ENCODE data around the gene FKBP11.
"Not testable (repeated sequence)": the region's sequence is repeated elsewhere in the genome, so short reads cannot be mapped to it uniquely, and the experiment has no call there.

FKBP11 gene

DNA sequence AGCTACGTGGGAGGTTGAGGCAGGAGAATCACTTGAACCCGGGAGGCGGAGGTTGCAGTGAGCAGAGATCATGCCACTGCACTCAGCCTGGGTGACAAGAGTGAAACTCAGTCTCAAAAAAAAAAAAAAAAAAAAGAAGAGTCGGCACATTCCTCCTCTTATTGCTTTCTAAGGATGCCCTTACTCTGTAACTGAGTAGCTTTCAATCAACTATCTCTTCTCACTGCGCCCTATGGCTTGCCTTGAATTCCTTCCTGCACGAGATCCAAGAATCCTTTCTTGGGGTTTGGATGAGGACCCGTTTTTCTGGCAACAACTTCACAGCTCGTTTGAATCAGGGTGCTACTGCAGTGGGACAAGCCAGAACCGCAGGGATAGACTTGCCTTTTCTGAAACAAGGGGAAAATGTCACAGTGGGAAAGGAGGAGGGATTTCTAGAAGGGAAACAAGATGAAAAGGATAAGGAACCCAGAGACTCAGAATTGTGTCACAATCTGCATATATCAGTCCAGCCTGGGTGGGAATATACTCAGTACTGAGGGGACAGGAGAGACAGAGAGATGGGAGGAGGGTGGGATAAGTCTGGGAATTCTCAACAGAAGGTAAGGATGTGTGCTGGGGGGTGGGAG, 43.5 kb downstream of the FKBP11 start:
- Histone ChIP-seq H3K4me1 (ENCODE audit: control insufficient read depth, insufficient read depth, low read length, poor library complexity, severe bottlenecking) (peaks cover 35% of the 10 kb centered on the region), H3K36me3 (ENCODE audit: control insufficient read depth, insufficient read depth, low read length) (no peaks in the 10 kb centered on the region), H3K9me3 (ENCODE audit: control insufficient read depth, low read length) (no peaks in the 10 kb centered on the region), H3K27ac (ENCODE audit: low read depth, low read length, severe bottlenecking) (peak overlapping the region; percentile 93), H3K4me3 (ENCODE audit: extremely low read depth, insufficient read depth, low read length, poor library complexity, severe bottlenecking) (peak overlapping the region; percentile 14)
- WGBS, 2 experiments (ENCODE audit: insufficient coverage in 2 of 2): 44 to 53% methylated on average over 8 of the region's 9 CpGs

DNA sequence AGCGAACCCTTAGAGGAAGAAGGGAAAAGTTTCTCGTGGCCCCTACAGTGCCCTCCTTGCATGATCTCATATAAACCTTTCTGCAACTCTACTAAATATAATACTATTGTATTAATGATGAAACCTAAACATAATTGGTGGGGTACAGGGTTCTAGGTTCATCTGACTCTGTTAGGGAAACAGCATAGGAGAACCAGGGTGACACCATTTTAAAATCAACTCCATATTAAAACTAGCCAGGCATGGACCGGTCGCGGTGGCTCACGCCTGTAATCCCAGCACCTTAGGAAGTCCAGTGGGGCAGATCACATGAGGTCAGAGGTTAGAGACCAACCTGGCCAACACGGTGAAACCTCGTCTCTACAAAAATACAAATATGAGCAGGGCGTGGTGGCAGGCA, 44.6 kb downstream of the FKBP11 start:
- 73 to 92% methylated on average over 7 of the region's 9 CpGs for WGBS, 2 experiments (ENCODE audit: insufficient coverage in 2 of 2)
- Histone ChIP-seq H3K36me3 (ENCODE audit: control insufficient read depth, insufficient read depth, low read length) (no peaks in the 10 kb centered on the region), H3K9me3 (ENCODE audit: control insufficient read depth, low read length) (no peaks in the 10 kb centered on the region), H3K27ac (ENCODE audit: low read depth, low read length, severe bottlenecking) (no peak overlapping the region), H3K4me3 (ENCODE audit: extremely low read depth, insufficient read depth, low read length, poor library complexity, severe bottlenecking) (no peak overlapping the region), H3K4me1 (ENCODE audit: control insufficient read depth, insufficient read depth, low read length, poor library complexity, severe bottlenecking) (peaks cover 35% of the 10 kb centered on the region)

DNA sequence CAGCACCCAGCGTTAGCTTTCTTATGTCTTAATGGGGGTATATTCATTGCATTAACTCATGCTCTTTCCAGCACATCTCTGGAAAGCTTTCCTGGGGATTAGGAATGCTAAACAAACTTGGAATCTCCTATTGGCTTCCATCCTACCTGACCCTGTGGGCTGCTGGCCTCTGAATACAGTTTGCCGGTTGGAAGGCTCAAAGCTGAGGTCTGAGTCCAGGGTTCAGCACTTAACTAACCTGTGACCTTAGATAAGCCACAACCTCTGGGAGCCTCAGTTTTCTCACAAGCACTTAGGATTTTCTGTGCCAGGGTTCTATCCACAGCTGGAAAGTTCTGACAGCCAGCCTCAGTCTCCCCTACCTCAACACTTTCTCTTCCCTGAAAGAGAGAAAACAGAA, 46.7 kb downstream of the FKBP11 start:
- H3K27ac ChIP-seq (ENCODE audit: low read depth, low read length, severe bottlenecking): no peak overlapping the region
- H3K4me3 ChIP-seq (ENCODE audit: extremely low read depth, insufficient read depth, low read length, poor library complexity, severe bottlenecking): no peak overlapping the region
- H3K9me3 ChIP-seq (ENCODE audit: control insufficient read depth, low read length): no peaks in the 10 kb centered on the region
- no peaks in the 10 kb centered on the region for H3K36me3 ChIP-seq (ENCODE audit: control insufficient read depth, insufficient read depth, low read length)
- peaks cover 26% of the 10 kb centered on the region for H3K4me1 ChIP-seq (ENCODE audit: control insufficient read depth, insufficient read depth, low read length, poor library complexity, severe bottlenecking)
- 71 to 90% methylated on average over 1 to 2 of the region's 2 CpGs for WGBS, 2 experiments (ENCODE audit: insufficient coverage in 2 of 2)

DNA sequence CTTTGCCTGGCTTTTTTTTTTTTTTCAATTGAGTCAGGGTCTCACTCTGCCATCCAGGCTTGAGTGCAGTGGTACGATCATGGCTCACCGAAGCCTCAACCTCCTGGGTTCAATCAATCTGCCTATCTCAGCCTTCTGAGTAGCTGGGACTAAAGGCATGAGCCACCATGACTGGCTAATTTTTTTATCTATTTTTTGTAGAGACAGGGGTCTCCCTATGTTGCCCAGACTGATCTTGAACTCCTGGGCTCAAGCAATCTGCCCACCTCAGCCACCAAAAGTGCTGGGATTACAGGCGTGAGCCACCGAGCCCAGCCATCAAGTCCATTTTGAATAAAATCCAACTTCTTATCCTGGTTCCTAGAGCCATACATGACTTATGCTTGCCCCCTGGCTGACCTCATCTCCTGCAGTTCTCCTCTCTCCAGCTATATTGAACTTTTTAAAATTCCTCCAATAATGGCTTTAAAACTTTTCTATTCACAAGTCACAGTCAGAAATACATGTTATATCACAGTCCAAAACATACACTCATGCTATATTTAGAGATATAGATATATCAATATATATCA, 49.3 kb downstream of the FKBP11 start:
- WGBS, 2 experiments (ENCODE audit: insufficient coverage in 2 of 2): 69% methylated on average over 4 of the region's 4 CpGs
- no peak overlapping the region for H3K4me3 ChIP-seq (ENCODE audit: extremely low read depth, insufficient read depth, low read length, poor library complexity, severe bottlenecking)
- no peaks in the 10 kb centered on the region for H3K9me3 ChIP-seq (ENCODE audit: control insufficient read depth, low read length)
- no peaks in the 10 kb centered on the region for H3K36me3 ChIP-seq (ENCODE audit: control insufficient read depth, insufficient read depth, low read length)
- H3K27ac ChIP-seq (ENCODE audit: low read depth, low read length, severe bottlenecking): no peak overlapping the region
- peaks cover 4% of the 10 kb centered on the region for H3K4me1 ChIP-seq (ENCODE audit: control insufficient read depth, insufficient read depth, low read length, poor library complexity, severe bottlenecking)

DNA sequence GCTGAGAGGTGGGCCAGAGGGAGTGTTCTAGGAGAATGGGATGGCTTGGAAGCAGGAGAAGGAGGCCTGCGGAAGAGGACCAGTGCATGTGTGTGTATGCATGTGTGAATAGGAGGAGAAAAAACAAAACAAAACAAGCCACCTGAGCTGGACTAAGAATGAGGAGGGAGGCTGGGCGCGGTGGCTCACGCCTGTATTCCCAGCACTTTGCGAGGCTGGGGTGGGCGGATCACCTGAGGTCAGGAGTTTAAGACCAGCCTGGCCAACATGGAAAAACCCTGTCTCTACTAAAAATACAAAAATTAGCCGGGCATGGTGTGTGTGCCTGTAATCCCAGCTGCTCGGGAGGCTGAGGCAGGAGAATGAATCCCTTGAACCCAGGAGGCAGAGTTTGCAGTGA, 51.8 kb downstream of the FKBP11 start:
- H3K9me3 ChIP-seq (ENCODE audit: control insufficient read depth, low read length); H3K36me3 ChIP-seq (ENCODE audit: control insufficient read depth, insufficient read depth, low read length); H3K27ac ChIP-seq (ENCODE audit: low read depth, low read length, severe bottlenecking); H3K4me3 ChIP-seq (ENCODE audit: extremely low read depth, insufficient read depth, low read length, poor library complexity, severe bottlenecking); H3K4me1 ChIP-seq (ENCODE audit: control insufficient read depth, insufficient read depth, low read length, poor library complexity, severe bottlenecking): not testable (repeated sequence)
- 88 to 93% methylated on average over 6 to 8 of the region's 8 CpGs for WGBS, 2 experiments (ENCODE audit: insufficient coverage in 2 of 2)

DNA sequence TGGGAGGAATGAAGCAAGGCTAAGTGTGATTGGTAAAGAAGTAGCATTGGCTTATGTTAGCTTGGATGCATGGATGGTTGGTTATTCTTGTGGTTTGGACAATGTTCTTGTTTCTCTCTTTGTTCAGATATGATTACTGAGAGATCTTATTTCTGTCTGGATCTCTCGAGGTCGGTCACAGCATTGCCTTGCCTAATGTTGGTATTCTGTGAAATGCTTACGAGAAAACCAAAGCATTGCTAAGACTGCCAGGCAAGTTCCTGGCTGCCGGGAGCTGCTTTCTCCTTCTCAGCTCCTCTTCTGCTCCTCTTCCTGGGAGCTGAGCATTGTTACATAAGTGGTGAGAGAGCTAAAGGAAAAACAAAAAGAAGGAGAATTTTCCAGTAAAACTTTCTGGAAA, 52.2 kb downstream of the FKBP11 start:
- H3K36me3 ChIP-seq (ENCODE audit: control insufficient read depth, insufficient read depth, low read length): no peaks in the 10 kb centered on the region
- 90% methylated on average over 4 of the region's 4 CpGs; no CpG with 5 or more reads in 1 of the 2 experiments for WGBS, 2 experiments (ENCODE audit: insufficient coverage in 2 of 2)
- no peaks in the 10 kb centered on the region for H3K4me1 ChIP-seq (ENCODE audit: control insufficient read depth, insufficient read depth, low read length, poor library complexity, severe bottlenecking)
- H3K27ac ChIP-seq (ENCODE audit: low read depth, low read length, severe bottlenecking): no peak overlapping the region
- H3K4me3 ChIP-seq (ENCODE audit: extremely low read depth, insufficient read depth, low read length, poor library complexity, severe bottlenecking): no peak overlapping the region
- no peaks in the 10 kb centered on the region for H3K9me3 ChIP-seq (ENCODE audit: control insufficient read depth, low read length)

All from mesodermal cell (in vitro differentiated cells).